HCT116 (cell line): ENCODE results near the gene MTUS2.

Experiments
- ATF3 ChIP-seq: IDR thresholded peaks from 2 replicates; pipeline ENCODE4 v1.6.1; 2012
- CEBPB ChIP-seq: IDR thresholded peaks from 2 replicates; pipeline ENCODE4 v1.6.1; 2012; ENCODE audit warnings: low read depth
- CTCF ChIP-seq, 3 experiments: fragments of 200-600 bp in 1 of 3; sonication (generic) in 1 of 3; IDR thresholded peaks in 2 of 3; conservative IDR thresholded peaks in 1 of 3; 2 replicates each; pipeline ENCODE4 v1.5.1; 2012 to 2017; ENCODE audit warnings: low read depth in 2 of 3, low read length in 2 of 3, antibody characterized with exemption in 1 of 3, borderline replicate concordance in 1 of 3, control low read depth in 1 of 3, mild to moderate bottlenecking in 1 of 3, mixed read lengths in 1 of 3, mixed run types in 1 of 3, moderate library complexity in 1 of 3; ENCODE audit not compliant: insufficient read depth in 1 of 3
- EGR1 ChIP-seq: IDR thresholded peaks from 2 replicates; pipeline ENCODE4 v1.6.1; 2012; ENCODE audit warnings: low read depth
- EZH2phosphoT487 ChIP-seq: fragments of 200-600 bp; IDR thresholded peaks from 2 replicates; pipeline ENCODE4 v1.6.1; 2018; ENCODE audit warnings: antibody characterized with exemption, borderline replicate concordance
- JUND ChIP-seq: IDR thresholded peaks from 2 replicates; pipeline ENCODE4 v1.6.1; 2012
- MAX ChIP-seq: IDR thresholded peaks from 2 replicates; pipeline ENCODE4 v1.6.1; 2012
- POLR2A ChIP-seq: IDR thresholded peaks from 2 replicates; pipeline ENCODE4 v1.7.0; 2011; ENCODE audit warnings: borderline replicate concordance; ENCODE audit not compliant: insufficient read depth, insufficient read length; ENCODE audit errors: extremely low read depth
- POLR2AphosphoS5 ChIP-seq: IDR thresholded peaks from 2 replicates; pipeline ENCODE4 v1.6.1; 2011; ENCODE audit warnings: mild to moderate bottlenecking, low read depth, low read length, moderate library complexity
- REST ChIP-seq: IDR thresholded peaks from 2 replicates; pipeline ENCODE4 v1.6.1; 2012; ENCODE audit warnings: low read depth
- SIN3A ChIP-seq: IDR thresholded peaks from 2 replicates; pipeline ENCODE4 v1.6.1; 2012; ENCODE audit warnings: low read depth
- SP1 ChIP-seq: IDR thresholded peaks from 2 replicates; pipeline ENCODE4 v1.6.1; 2012; ENCODE audit warnings: low read depth
- SRF ChIP-seq: IDR thresholded peaks from 2 replicates; pipeline ENCODE4 v1.6.1; 2012; ENCODE audit warnings: low read depth
- ZNF274 ChIP-seq: fragments of 200-500 bp; sonication (Bioruptor generic); IDR thresholded peaks from 2 replicates; pipeline ENCODE4 v1.6.1; 2014; ENCODE audit warnings: mild to moderate bottlenecking, low read depth, low read length, inconsistent platforms

DNA sequence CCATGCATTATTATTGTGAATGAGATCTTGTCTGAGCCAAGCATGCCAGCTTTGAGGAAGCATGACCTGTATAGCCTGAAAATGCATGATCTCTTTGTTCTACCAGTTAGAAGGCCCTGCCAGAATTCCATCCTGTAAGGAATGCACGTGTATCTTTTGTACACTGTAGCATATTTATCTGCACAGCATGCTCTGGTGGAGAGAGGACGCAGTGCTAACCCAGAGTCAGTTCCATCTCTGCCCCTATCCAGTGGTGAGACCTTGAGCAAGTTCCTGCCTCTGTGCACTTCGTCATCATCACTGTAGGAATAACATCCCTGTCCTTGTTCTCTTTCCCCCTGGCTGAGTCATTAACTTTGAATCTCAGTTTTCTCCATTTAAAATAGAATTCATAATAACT, 541.6 kb downstream of the MTUS2 start:
- no peak for TF ChIP-seq CTCF (IDR thresholded peaks at IDR 0.05 in 2 of 3, conservative IDR thresholded peaks at IDR 0.05 in 1 of 3; ENCODE audit: borderline replicate concordance in 1 of 3, insufficient read depth in 1 of 3, low read depth in 2 of 3, low read length in 2 of 3)
- TF ChIP-seq SIN3A = no peak
- TF ChIP-seq ATF3 = no peak
- no peak for TF ChIP-seq CEBPB
- no peak for TF ChIP-seq REST
- TF ChIP-seq POLR2AphosphoS5 = no peak
- no peak for TF ChIP-seq EZH2phosphoT487
- TF ChIP-seq JUND = no peak
- TF ChIP-seq POLR2A = no peak
- no peak for TF ChIP-seq EGR1
- no peak for TF ChIP-seq MAX
- TF ChIP-seq SRF = no peak
- TF ChIP-seq SP1 = no peak
- no peak for TF ChIP-seq ZNF274
